Stomach (tissue), 19 donors: Measurements from ENCODE around the gene VEPH1. TPM values are rescaled to one million over a fixed set of nuclear protein-coding genes. Genes with fewer than 3 reads are reported as not detected.

Experiments
- DNase-seq, 2 donors: peaks; one replicate each; pipeline versions ENCODE4 v3.0.0 to v3.0.0-alpha.2; 2013 to 2019
- H3K27ac ChIP-seq, 5 donors: fragments of 200-600 bp in 4 of 5; sonication (generic) in 4 of 5; one replicate each; pipeline ENCODE4 v1.5.1; 2013 to 2019; ENCODE audit warnings: mild to moderate bottlenecking in 1 of 5, moderate library complexity in 1 of 5
- H3K27me3 ChIP-seq, 3 donors: fragments of 200-600 bp; sonication (generic); one replicate each; pipeline ENCODE4 v1.5.1; 2017 to 2019; ENCODE audit warnings: mixed run types in 1 of 3
- H3K36me3 ChIP-seq, 4 donors: fragments of 200-600 bp; sonication (generic); 1 replicate in 3 of 4; 2 replicates in 1 of 4; pipeline ENCODE4 v1.5.1; 2016 to 2019
- H3K4me1 ChIP-seq, 4 donors: fragments of 200-600 bp; sonication (generic); one replicate each; pipeline ENCODE4 v1.5.1; 2016 to 2019
- H3K4me3 ChIP-seq, 4 donors: fragments of 200-600 bp; sonication (generic) in 3 of 4; one replicate each; pipeline ENCODE4 v1.5.1; 2016 to 2019; ENCODE audit warnings: mild to moderate bottlenecking in 1 of 4
- H3K9me3 ChIP-seq, 4 donors: fragments of 200-600 bp; sonication (generic); one replicate each; pipeline ENCODE4 v1.5.1; 2016 to 2019
- EP300 ChIP-seq: sonication (generic); formaldehyde crosslinking; IDR thresholded peaks from one replicate; pipeline ENCODE4 v1.6.1; 2017; ENCODE audit warnings: antibody characterized with exemption
- POLR2A ChIP-seq, 4 donors: fragments of 450-650 bp; IDR thresholded peaks; one replicate each; pipeline ENCODE4 v1.6.1; 2016; ENCODE audit warnings: antibody characterized with exemption in 4 of 4, control low read depth in 2 of 4, mild to moderate bottlenecking in 1 of 4, moderate library complexity in 1 of 4
- POLR2AphosphoS5 ChIP-seq, 3 donors: sonication (generic); formaldehyde crosslinking; IDR thresholded peaks; one replicate each; pipeline ENCODE4 v1.6.1; 2016; ENCODE audit warnings: antibody characterized with exemption in 3 of 3
- WGBS, 5 donors: extraction: QIAGEN DNeasy Blood & Tissue Kit in 3 of 5; methylation state at CpG; one replicate each; pipeline versions ENCODE4 v1.1.5 to v1.1.7; 2013 to 2018; 5-methylcytosine and 5-hydroxymethylcytosine counted together
- intact Hi-C: fragments of 100-400 bp; cut with DNase I; formaldehyde crosslinking; loops from one replicate; pipeline ENCODE4 v1.15.1; 2023; ENCODE audit warnings: low total_unique reads
- long read RNA-seq, 10 donors: transcript quantifications; one replicate each; lab custom pipeline, GENCODE V29; 2026
- polyA plus RNA-seq, 3 donors: library from polyadenylated mRNA; stranded (reverse); fragments of 200-250 nt; gene quantifications; one replicate each; pipeline ENCODE4 v1.2.3, GENCODE V29; 2013
- total RNA-seq, 5 donors: library from RNA; depleted of rRNA; stranded (reverse); fragments of >200 nt; gene quantifications; one replicate each; pipeline versions ENCODE4 v1.1.0 to v1.2.3, GENCODE V29; 2014 to 2016
- TF ChIP-seq, protein P1 (sequence below), 7 experiments: fragments of 450-650 bp in 4 of 7; fragments of 200-600 bp in 3 of 7; sonication (generic) in 3 of 7; IDR thresholded peaks; one replicate each; pipeline ENCODE4 v1.5.1; 2016 to 2019; ENCODE audit warnings: antibody characterized with exemption in 7 of 7, control low read depth in 2 of 7, mild to moderate bottlenecking in 1 of 7
- donor health status: healthy with polysubstance abuse.
- donor health status: Bipolar disorder and iron deficiency.
- donor health status: healthy.

The VEPH1 gene
- 1 to 10 TPM in 3 of 5 donors, under 1 TPM in 1, not detected in 1; 0.58 to 9.4 (median 3.6) TPM for total RNA-seq
- 1 to 10 TPM; 1.5 to 1.6 (median 1.5) TPM for polyA plus RNA-seq
- long read RNA-seq, donor 1, partial matches to known transcripts, result 33 of 33 reads
- long read RNA-seq, donor 1, other reads (novel, unspliced or antisense), result 0 of 33 reads
- long read RNA-seq, donor 2, result 0 reads
- long read RNA-seq, donor 3, result 0 reads
- long read RNA-seq, donor 4, result 0 reads
- long read RNA-seq, donor 5, partial matches to known transcripts, result 30 of 30 reads
- long read RNA-seq, donor 5, other reads (novel, unspliced or antisense), result 0 of 30 reads
- long read RNA-seq, donor 6, result 0 reads
- long read RNA-seq, donor 7, result 0 reads
- long read RNA-seq, donor 8, result 0 reads
- long read RNA-seq, donor 9, result 0 reads
- long read RNA-seq, donor 10, result 0 reads

DNA sequence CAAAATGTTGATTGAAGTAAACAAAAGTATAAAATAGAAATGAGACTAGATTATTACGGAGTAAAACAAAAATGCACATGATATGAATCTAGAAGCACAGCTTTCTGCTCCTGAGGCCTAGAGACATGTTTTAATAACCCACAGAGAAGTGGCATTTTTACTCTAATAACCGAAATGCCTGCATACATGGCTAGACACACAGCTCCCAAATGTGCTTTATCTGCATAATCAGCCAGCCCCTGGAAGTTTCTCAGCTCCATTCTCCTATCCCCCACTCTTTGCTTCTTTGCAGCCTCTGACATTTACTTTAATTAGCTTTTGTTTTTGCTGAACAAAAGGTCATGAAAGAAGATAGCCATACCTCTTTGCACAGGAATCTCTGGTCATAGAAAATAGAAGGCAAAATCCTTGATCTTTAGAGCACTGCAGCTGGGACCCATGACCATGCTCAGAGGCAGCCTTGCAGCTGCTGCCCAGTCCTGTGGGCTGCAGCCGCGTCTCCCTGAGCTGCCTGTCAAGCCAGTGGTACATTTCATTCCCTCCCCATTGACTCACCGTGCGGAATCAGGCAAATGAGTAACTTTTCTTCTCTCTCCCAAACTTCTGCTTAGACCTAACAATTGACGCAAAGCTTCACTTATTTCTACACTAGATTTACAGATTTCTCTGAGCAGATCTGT, at the start of gene VEPH1:
Gene VEPH1, minus strand, starts transcription at position 501 of the 680 bp plus-strand sequence. CDS start 8,067 bp downstream, outside the sequence.
- intact Hi-C loops, result no loop called here
- Histone ChIP-seq H3K36me3 (no peaks in the 10 kb centered on the region), H3K4me1 (peaks cover 6 to 23% (median 15%) of the 10 kb centered on the region in 4 donors), H3K27me3 (peaks cover 0 to 13% (median 0%) of the 10 kb centered on the region in 3 donors), H3K9me3 (no peaks in the 10 kb centered on the region), H3K4me3 (no peak within 1 kb of the TSS), H3K27ac (no peak within 1 kb of the TSS)
- TF ChIP-seq EP300, result no peak
- TF ChIP-seq, protein P1, sequence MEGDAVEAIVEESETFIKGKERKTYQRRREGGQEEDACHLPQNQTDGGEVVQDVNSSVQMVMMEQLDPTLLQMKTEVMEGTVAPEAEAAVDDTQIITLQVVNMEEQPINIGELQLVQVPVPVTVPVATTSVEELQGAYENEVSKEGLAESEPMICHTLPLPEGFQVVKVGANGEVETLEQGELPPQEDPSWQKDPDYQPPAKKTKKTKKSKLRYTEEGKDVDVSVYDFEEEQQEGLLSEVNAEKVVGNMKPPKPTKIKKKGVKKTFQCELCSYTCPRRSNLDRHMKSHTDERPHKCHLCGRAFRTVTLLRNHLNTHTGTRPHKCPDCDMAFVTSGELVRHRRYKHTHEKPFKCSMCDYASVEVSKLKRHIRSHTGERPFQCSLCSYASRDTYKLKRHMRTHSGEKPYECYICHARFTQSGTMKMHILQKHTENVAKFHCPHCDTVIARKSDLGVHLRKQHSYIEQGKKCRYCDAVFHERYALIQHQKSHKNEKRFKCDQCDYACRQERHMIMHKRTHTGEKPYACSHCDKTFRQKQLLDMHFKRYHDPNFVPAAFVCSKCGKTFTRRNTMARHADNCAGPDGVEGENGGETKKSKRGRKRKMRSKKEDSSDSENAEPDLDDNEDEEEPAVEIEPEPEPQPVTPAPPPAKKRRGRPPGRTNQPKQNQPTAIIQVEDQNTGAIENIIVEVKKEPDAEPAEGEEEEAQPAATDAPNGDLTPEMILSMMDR (IDR thresholded peaks at IDR 0.05), result no peak
- no peak for TF ChIP-seq POLR2AphosphoS5 (IDR thresholded peaks at IDR 0.05)
- no peak for TF ChIP-seq POLR2A (IDR thresholded peaks at IDR 0.05)
- peak in 1 of 2 donors; percentile 53 for DNase-seq
- WGBS, 5 donors, result 31 to 61% (median 53%) methylated on average over 7 of the region's 7 CpGs

DNA sequence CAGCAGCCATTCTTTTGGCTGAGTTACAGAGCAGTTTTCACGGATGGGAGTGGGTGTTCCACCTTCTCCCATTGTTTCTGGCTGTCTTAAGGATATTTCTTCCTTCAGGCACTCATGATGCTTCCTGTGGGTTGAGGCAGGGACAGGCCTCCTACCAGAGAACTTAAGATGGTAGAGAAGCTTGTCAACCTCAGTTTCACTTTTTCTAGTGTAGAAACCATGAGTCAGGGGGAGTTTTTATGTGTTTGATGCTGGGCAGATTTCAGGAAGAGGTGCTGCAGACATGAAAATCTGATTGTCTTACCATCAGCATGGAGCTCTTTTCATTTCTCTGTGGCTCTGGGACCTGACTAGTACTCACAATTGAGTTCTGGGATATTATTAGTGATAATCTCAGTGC, 48.7 kb upstream of the VEPH1 start:
- H3K4me1 ChIP-seq, result no peaks in the 10 kb centered on the region
- no peak overlapping the region for H3K4me3 ChIP-seq
- no peaks in the 10 kb centered on the region for H3K27me3 ChIP-seq
- DNase-seq, result no peak
- peaks cover 0 to 12% (median 3%) of the 10 kb centered on the region in 4 donors for H3K9me3 ChIP-seq
- TF ChIP-seq POLR2AphosphoS5 (IDR thresholded peaks at IDR 0.05), result no peak
- TF ChIP-seq, protein P1 (IDR thresholded peaks at IDR 0.05), result no peak
- no peak for TF ChIP-seq EP300
- no peak for TF ChIP-seq POLR2A (IDR thresholded peaks at IDR 0.05)
- WGBS, 5 donors, result 62 to 86% (median 79%) methylated on average over 1 of the region's 1 CpG
- H3K36me3 ChIP-seq, result no peaks in the 10 kb centered on the region
- no peak overlapping the region for H3K27ac ChIP-seq
- intact Hi-C loops, result no loop called here

DNA sequence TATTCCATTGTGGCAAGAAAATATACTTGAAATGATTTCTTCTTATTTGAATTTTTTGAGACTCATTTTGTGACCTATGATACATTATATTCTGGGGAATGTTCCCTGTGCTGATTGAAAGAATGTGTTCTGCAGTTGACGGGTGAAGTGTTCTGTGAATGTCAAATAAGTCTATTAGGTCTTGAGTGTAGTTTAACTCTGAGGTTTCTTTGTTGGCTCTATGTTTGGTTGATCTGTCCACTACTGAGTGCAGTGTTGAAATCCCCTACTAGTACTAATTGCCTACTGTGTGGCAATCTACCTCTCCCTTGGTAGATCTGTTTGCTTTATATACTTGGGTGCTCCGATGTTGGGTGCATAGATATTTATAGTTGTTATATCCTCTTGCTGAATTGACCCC, 46.3 kb upstream of the VEPH1 start:
- no peak for TF ChIP-seq EP300
- no peak for TF ChIP-seq POLR2AphosphoS5 (IDR thresholded peaks at IDR 0.05)
- no peak for TF ChIP-seq POLR2A (IDR thresholded peaks at IDR 0.05)
- TF ChIP-seq, protein P1 (IDR thresholded peaks at IDR 0.05), result no peak
- H3K27ac ChIP-seq, result no peak overlapping the region
- intact Hi-C loops, result no loop called here
- no peak for DNase-seq
- WGBS, 5 donors, result 79 to 94% (median 89%) methylated on average over 2 of the region's 2 CpGs
- no peaks in the 10 kb centered on the region for H3K27me3 ChIP-seq
- H3K9me3 ChIP-seq, result peaks cover 0 to 12% (median 3%) of the 10 kb centered on the region in 4 donors
- no peak overlapping the region for H3K4me3 ChIP-seq
- H3K4me1 ChIP-seq, result no peaks in the 10 kb centered on the region
- H3K36me3 ChIP-seq, result no peaks in the 10 kb centered on the region

DNA sequence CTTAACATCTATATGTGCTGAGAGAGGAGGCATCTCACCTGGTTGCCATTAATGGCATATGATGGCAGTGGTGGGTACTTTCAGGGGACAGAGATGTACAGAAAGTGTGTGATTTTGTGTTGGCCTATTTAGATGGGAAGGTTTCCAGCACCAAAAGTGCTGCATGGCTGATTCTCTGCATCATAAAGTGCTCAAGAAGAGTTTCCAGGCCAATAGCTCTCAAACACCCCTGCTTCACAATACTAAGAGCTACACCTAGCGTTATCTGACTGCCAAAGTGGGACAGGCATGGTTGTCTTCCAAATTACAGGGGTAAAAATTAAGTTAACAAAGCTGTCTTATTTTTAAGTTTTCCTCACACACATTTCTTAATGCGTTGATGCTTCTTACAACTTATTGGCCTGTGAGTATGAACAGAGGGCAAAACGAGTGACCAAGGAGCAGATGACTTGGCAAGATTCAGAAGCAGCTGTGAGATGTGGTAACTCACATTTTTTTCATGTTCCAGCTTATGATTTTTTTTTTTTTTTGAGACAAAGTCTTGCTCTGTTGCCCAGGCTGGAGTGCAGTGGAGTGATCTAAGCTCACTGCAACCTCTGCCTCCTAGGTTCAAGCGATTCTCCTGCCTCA, 41.4 kb upstream of the VEPH1 start:
- intact Hi-C loops, result no loop called here
- Histone ChIP-seq H3K36me3 (no peaks in the 10 kb centered on the region), H3K4me3 (peak overlapping the region in 1 of 4 donors; percentile 46), H3K27me3 (peaks cover 0 to 7% (median 0%) of the 10 kb centered on the region in 3 donors), H3K9me3 (peaks cover 0 to 7% (median 4%) of the 10 kb centered on the region in 4 donors), H3K4me1 (peaks cover 0 to 14% (median 8%) of the 10 kb centered on the region in 4 donors), H3K27ac (peak overlapping the region in 2 of 5 donors; percentile 51 to 69)
- TF ChIP-seq EP300, result no peak
- no peak for TF ChIP-seq POLR2AphosphoS5 (IDR thresholded peaks at IDR 0.05)
- no peak for TF ChIP-seq POLR2A (IDR thresholded peaks at IDR 0.05)
- TF ChIP-seq, protein P1 (IDR thresholded peaks at IDR 0.05), result no peak
- no peak for DNase-seq
- 72 to 79% (median 74%) methylated on average over 4 of the region's 4 CpGs for WGBS, 5 donors
